ENCODE measurements around the gene PTHLH.

Gene PTHLH

DNA sequence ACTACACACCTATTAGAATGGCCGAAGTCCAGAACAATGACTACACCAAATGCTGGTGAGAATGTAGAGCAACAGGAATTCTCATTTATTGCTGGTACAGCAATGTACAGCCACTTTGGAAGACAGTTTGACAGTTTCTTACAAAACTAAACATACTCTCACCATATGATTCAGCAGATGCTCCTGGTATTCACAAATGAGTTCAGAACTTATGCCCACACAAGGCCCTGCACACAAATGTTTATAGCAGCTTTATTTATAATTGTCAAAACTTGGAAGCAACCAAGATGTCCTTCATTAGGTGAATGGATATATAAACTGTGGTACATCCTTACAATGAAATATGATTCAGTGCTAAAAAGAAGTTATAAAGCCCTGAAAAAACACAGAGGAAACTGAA, 38.3 kb downstream of the PTHLH start:
- DNase-seq: no peak

DNA sequence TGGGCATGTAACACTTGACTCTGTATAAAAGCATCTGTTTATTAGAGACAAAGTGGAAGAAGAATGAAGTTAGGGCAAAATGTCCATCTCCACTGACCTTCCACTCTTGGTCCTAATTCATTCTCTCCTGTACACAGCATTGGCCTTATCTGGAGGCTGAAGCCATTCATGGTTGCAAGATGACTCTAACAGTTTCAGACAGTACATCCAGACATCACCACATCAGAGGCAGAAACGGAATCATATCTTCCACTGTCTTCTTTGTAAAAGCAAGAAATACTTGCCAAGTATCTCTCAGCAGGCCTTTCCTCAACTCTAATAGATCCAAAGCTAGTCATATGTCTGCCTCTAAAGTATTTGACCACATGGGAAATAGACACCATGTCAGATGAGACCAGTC, 41.1 kb downstream of the PTHLH start:
- DNase-seq: no peak

DNA sequence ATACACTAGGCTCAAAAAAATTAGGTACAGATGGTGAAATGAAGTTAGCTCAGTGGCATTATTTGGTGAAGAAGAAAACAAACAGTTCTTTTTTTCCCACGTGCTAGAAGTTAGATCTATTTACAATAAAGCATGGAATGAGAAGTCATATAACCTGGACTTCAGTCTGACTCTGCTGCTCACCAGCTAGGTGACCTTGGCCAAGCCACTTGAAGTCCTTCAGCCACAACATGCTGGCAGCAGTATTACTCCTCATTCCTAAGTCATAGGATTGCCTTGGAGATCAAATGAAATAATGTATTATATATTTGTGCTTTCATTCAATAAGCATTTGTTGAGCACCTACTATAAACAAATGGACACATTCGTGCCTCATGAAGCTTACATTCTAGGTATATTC, 45.2 kb downstream of the PTHLH start:
- DNase-seq: no peak

DNA sequence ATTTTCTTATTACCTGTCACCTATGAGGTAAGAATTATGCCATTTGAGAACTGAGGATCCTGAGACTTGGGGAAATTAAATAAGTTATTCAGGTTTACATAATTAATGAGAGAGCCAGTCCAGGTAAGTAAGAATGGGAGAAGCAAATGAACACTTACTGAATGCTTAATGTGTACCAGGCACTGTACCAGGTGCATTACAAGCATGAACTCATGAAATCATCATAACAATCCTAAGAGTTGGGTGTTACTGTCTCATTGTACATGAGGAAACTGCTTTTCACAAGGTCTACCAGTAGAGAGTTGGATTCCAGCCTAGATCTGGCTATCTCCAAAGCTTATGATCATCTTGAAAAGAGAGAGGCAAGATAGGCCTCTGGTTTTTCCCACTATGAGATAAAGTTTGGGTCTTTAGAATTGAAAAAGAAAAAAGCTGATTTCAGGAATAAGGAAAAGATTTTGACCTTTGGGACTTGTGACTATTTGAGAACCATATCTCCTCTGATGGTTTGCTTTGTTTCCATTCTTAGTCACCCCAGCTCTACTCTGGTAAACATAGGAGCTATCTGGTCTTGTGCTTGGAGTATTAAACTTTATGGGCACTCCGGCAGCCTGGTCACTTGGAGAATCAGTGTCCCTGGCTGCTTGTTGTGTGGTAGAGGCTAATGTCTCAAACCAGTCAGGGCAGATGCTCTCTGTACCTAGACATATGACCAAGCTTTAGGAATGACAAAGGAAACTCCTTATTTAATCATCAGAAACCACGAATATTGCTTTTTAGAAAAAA, 48.0 kb downstream of the PTHLH start:
- DNase-seq: no peak

DNA sequence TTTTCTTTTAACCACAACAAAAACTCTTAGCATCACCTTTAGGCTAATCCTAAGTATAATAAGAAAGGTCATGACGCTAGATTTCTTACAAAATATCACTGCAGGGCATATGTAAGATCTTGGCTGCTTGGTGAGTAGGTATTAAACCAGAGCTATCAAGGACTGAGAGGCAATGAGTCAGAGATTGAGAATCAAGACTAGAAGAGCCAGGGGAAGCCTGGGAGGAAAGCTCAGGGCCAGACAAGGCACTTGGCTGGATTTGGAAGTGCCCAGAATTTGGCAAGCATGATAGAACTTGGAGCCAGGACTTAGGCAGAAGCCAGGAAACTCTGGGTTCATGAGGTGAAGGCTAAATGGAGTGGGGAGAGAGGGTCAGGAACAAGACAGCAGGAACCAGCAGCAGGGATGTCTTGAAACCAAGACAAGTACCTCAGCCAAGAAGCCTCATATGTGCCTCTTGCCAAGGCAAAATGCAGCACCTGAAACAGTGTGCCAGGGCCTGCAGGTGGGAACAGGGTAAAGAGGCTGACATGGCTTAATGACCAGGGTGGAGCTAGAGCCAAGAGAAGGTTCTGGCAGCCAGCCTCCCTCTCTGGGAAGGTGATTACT, 49.9 kb downstream of the PTHLH start:
- DNase-seq: no peak

DNA sequence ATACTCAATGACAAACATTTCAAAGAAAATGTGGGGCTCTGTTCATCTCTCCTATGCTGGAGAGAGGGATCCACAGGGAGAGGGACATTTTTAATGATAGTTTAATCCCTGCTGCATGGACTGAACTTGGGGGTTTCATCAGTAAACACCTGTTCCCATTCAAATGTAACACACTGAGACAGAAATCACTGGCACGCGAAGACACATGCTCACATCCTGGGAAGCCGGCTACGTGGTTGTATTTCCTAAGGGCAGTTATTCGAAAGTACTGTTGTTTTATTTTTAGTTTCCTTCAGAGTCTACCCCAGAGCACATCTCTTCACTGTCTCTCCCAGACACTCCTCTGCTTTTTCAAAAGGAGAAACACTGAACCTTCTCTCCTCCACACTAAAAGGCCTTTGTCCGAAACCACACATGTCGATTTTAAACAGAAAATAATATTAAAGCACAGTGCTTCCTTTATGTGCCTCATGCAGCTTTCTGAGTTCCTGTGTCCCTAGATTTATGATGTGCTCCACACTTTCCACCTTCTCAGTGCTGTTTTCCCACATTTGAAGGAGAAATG, 52.8 kb downstream of the PTHLH start:
- no peak for DNase-seq

DNA sequence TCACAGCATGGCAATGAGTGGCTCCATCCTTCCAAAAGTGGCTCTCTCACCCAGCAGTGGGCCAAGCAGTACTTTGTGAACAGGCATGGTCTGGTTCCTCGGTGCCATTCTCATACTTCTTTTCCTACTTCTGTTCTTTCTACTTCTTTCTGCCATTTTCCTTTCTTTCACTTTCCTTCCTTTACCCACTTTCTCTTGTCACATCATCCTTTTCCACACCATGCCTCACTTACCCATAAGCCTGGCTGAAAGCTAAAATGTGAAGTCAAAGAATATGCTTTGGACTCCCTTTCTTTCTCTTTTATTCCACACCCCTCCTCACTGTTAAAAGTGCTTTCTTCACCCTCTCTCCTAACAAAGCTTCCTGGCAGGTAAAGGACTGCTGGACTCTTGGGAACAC, 57.0 kb downstream of the PTHLH start:
- DNase-seq: no peak

DNA sequence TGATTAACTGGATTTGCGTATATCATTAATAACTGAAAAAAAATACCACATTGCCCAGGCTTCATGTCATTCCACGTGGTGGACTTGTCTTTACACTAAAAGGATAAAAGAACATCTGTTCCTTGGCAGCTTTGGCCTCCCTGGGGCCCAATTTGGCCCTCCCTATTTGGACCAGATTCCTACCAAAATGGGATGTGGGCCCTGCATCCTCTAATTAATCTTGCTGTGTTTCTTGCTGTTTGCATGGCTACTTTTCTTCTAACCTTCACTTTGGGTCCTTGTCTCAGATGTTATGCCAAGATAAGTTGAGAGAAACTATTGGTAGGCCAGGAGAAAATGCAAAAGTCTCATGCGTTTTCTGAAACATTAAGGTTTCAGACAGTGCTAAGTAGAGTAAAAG, 57.5 kb downstream of the PTHLH start:
- DNase-seq: no peak

DNA sequence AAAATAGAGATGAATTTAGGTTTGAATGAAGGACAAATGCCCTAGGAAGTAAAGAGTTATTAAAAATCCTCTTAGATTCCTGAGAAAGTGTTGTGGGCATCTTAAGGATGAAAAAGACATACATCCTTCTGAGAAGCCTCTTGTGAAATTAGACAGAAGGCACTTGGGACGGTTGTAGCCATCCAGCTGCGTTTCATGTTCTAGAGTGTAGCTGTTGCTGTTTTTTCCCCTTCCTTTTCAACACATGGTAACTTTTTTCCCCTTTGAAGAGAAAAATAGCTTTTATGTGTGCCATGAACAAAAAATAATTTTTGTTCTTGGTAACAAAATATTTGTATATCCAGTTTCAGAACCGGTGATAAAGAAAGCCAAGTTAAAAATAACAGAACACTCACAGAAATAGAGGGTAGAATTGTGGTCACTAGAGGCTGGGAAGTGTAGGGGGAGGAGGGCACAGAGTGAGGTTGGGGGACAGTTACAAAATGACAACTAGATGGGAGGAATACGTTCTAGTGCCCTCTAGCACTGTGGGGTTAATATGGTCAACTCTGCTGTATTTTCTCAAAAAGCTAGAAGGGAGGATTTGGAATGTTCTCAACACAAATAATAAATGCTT, 58.4 kb downstream of the PTHLH start:
- peak; percentile 69 for DNase-seq

DNA sequence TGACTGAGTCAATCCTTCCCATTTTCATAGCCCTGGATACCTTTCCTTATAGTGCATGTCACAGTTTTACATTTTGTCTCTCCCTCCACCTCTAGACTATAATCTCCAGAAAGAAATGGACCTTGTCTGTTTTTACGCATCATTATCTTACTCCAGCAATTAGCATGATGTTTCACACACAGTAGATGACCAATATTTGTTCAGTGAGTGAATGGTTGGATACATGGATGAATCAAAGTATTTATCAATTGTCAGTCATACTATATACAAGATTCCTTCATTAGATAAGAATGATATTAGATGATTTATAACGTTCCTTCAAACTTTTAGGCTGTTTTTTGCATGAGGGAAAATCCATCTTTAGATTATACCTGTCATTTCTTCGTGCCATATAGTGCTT, 61.1 kb downstream of the PTHLH start:
- no peak for DNase-seq
